Heart left ventricle (tissue), 13 donors: ENCODE results near the gene SIM1.

Source experiments
- CTCF ChIP-seq, 12 donors: fragments of 200-600 bp; sonication (generic) in 4 of 12; IDR thresholded peaks; one replicate each; pipeline versions ENCODE4 v1.5.0 to v1.8.0; 2018 to 2022; ENCODE audit warnings: antibody characterized with exemption in 12 of 12, mild to moderate bottlenecking in 5 of 12
- POLR2A ChIP-seq, 2 donors: fragments of 450-650 bp; IDR thresholded peaks; one replicate each; pipeline ENCODE4 v1.6.1; 2017; ENCODE audit warnings: antibody characterized with exemption in 2 of 2, mild to moderate bottlenecking in 2 of 2, moderate library complexity in 2 of 2
- donor health status: ischemic (EF 13 %, LVEDD 7.1; RV severe dilation, severe dysfunction).
- donor health status: DM: no; HTN: yes; CAD: no.
- donor health status: DM: no; HTN: no; CAD: no.
- donor health status: ischemic (EF 25% LVEDD 6.9; RV normal size, moderate dysfunction).
- donor health status: ischemic (EF 25% LVEDD 5.7; RV mildly dilated, moderate dysfunction).
- donor health status: ischemic (EF 35%, LVEDD 5.7; RV mildly dilated, moderate dysfunction).
- donor health status: nonischemic (EF 11% LVEDD 7.7; RV severe dilation, severe dysfunction).
- donor health status: DM: yes; HTN: yes; CAD: no.
- donor health status: PGD.
- donor health status: ischemic (EF 29% LVEDD 5.4; RV normal size, mild dysfunction).
- donor health status: nonischemic (EF 23%, LVEDD 6.1; RV moderate dilation, normal function).

GRCh38 chr6:100509101-100509500 is 44.4 kb upstream of the SIM1 start:
- no peak for TF ChIP-seq CTCF (IDR thresholded peaks at IDR 0.05)
- TF ChIP-seq POLR2A (IDR thresholded peaks at IDR 0.05) = no peak
